Activated T-helper 17 cell treated with anti-CD3 and anti-CD28 coated beads, Interleukin-2, amount 50 U/mL, for 72 hours (primary cell): Measurements from ENCODE around the gene HNRNPA1. TPM values are rescaled to one million over a fixed set of nuclear protein-coding genes. Genes with fewer than 3 reads are reported as not detected.
A peak's percentile ranks its signal among the peaks of the same experiment; 100 is the strongest.

ENCODE experiments used
- ATAC-seq: fragments of 150-1000 bp; cut with Tn5 transposase; replicated peaks from 2 replicates; pipeline ENCODE4 v1.10.0; 2021; ENCODE audit warnings: mild to moderate bottlenecking, moderate library complexity
- H3K27ac Mint-ChIP-seq: one replicate; pipeline ENCODE4 v1.8.0; 2022; ENCODE audit warnings: mixed read lengths
- H3K27me3 Mint-ChIP-seq: one replicate; pipeline ENCODE4 v1.8.0; 2022; ENCODE audit warnings: mixed read lengths
- H3K36me3 Mint-ChIP-seq: one replicate; pipeline ENCODE4 v1.8.0; 2022; ENCODE audit warnings: low read depth, mild to moderate bottlenecking, mixed read lengths
- H3K4me1 Mint-ChIP-seq: one replicate; pipeline ENCODE4 v1.8.0; 2022; ENCODE audit warnings: mixed read lengths
- H3K4me3 Mint-ChIP-seq: one replicate; pipeline ENCODE4 v1.8.0; 2022; ENCODE audit warnings: mild to moderate bottlenecking, mixed read lengths
- H3K9me3 Mint-ChIP-seq: one replicate; pipeline ENCODE4 v1.8.0; 2022; ENCODE audit warnings: mixed read lengths
- total RNA-seq, 2 donors: library from RNA; stranded (reverse); gene quantifications; one replicate each; pipeline ENCODE4 v1.2.3, GENCODE V29; 2022

The HNRNPA1 gene
- total RNA-seq, 2 donors from 2014 or later: 1,204 to 1,551 TPM

- H3K27me3 Mint-ChIP-seq: no peaks in the 10 kb centered on the region
- H3K4me3 Mint-ChIP-seq: no peak overlapping the region
- H3K36me3 Mint-ChIP-seq: peaks cover 22% of the 10 kb centered on the region
- no peaks in the 10 kb centered on the region for H3K9me3 Mint-ChIP-seq
- ATAC-seq: no peak
- H3K4me1 Mint-ChIP-seq: peaks cover 24% of the 10 kb centered on the region
- peak overlapping the region; percentile 87 for H3K27ac Mint-ChIP-seq
Measured at GRCh38 chr12:54329759-54330158, 49.2 kb downstream of the HNRNPA1 start.

- Mint-ChIP-seq H3K4me3 (no peak overlapping the region), H3K4me1 (peaks cover 24% of the 10 kb centered on the region), H3K27me3 (no peaks in the 10 kb centered on the region), H3K27ac (peak overlapping the region; percentile 87), H3K36me3 (peaks cover 15% of the 10 kb centered on the region), H3K9me3 (no peaks in the 10 kb centered on the region)
- ATAC-seq: no peak
Measured at GRCh38 chr12:54330442-54330841, 49.9 kb downstream of the HNRNPA1 start.

- Mint-ChIP-seq H3K27me3 (no peaks in the 10 kb centered on the region), H3K9me3 (no peaks in the 10 kb centered on the region), H3K27ac (peak overlapping the region; percentile 28), H3K4me1 (peaks cover 24% of the 10 kb centered on the region), H3K4me3 (no peak overlapping the region), H3K36me3 (peaks cover 15% of the 10 kb centered on the region)
- ATAC-seq: no peak
Measured at GRCh38 chr12:54331461-54331860, 50.9 kb downstream of the HNRNPA1 start.

GRCh38 chr12:54333420-54334034 lies 53.0 kb downstream of the HNRNPA1 start:
- H3K27me3 Mint-ChIP-seq: no peaks in the 10 kb centered on the region
- H3K27ac Mint-ChIP-seq: no peak overlapping the region
- H3K9me3 Mint-ChIP-seq: no peaks in the 10 kb centered on the region
- peaks cover 22% of the 10 kb centered on the region for H3K4me1 Mint-ChIP-seq
- peaks cover 14% of the 10 kb centered on the region for H3K36me3 Mint-ChIP-seq
- ATAC-seq: peak; percentile 83
- H3K4me3 Mint-ChIP-seq: peak overlapping the region; percentile 37

Other genes starting within 250 kb of the HNRNPA1 start
- gene HOXC5, start 247.7 kb upstream of the HNRNPA1 start, total RNA-seq: not detected
- under 1 TPM in 1 of 2 donors, not detected in 1; 0.16 TPM for gene HOXC4, start 226.9 kb upstream of the HNRNPA1 start, total RNA-seq
- gene SMUG1, start 91.7 kb upstream of the HNRNPA1 start, total RNA-seq: 10 to 100 TPM; 24.2 to 28.7 TPM
- gene CBX5, start 604 bp upstream of the HNRNPA1 start, total RNA-seq: 10 to 100 TPM; 82.0 to 89.7 TPM
- not detected for gene NFE2, start 20.3 kb downstream of the HNRNPA1 start, total RNA-seq
- gene COPZ1, start 44.4 kb downstream of the HNRNPA1 start, total RNA-seq: 10 to 100 TPM; 75.4 to 86.8 TPM
- 1 to 10 TPM in 1 of 2 donors, under 1 TPM in 1; 0.24 to 2.2 TPM for gene GPR84, start 83.8 kb downstream of the HNRNPA1 start, total RNA-seq
- gene ZNF385A, start 104.0 kb downstream of the HNRNPA1 start, total RNA-seq: 1 to 10 TPM in 1 of 2 donors, under 1 TPM in 1; 0.48 to 2.6 TPM
- 100 to 1,000 TPM in 1 of 2 donors, 10 to 100 TPM in 1; 29.9 to 211 TPM for gene ITGA5, start 138.5 kb downstream of the HNRNPA1 start, total RNA-seq
- gene GTSF1, start 192.9 kb downstream of the HNRNPA1 start, total RNA-seq: 10 to 100 TPM; 16.4 to 21.2 TPM
- 100 to 1,000 TPM; 152 to 189 TPM for gene NCKAP1L, start 217.0 kb downstream of the HNRNPA1 start, total RNA-seq